OCI-LY7 (cell line): ENCODE results near the gene C6orf132. TPM values are rescaled to one million over a fixed set of nuclear protein-coding genes. Genes with fewer than 3 reads are reported as not detected.

Source experiments
- BruUV-seq: library from RNA; stranded (reverse); fragments of 400-500 nt; replicated peaks from 2 replicates; lab custom pipeline; 2021; lab: Mats Ljungman, UMichigan
- CTCF ChIA-PET: fragments of 300-600 bp; sonication (Branson Sonifier 250); formaldehyde crosslinking; loops from one replicate; lab custom pipeline; 2022; ENCODE audit warnings: antibody characterized with exemption; ENCODE audit not compliant: unreplicated experiment; lab: Charles Lee
- POLR2A ChIA-PET: fragments of 300-600 bp; sonication (Branson Sonifier 250); formaldehyde crosslinking; loops from one replicate; lab custom pipeline; 2022; ENCODE audit warnings: antibody characterized with exemption; lab: Charles Lee
- DNase-seq: peaks from one replicate; pipeline ENCODE4 v3.0.0-alpha.2; 2015; ENCODE audit warnings: low spot score
- H2AFZ ChIP-seq: fragments of 200-600 bp; sonication (generic), shearing (Covaris generic); 2 replicates; pipeline ENCODE4 v1.6.1; 2014; ENCODE audit warnings: mild to moderate bottlenecking, antibody characterized with exemption, low read length, moderate library complexity
- H3K27ac ChIP-seq: fragments of 200-600 bp; sonication (generic); 2 replicates; pipeline ENCODE4 v1.5.1; 2014; ENCODE audit warnings: mixed run types, low read depth, mild to moderate bottlenecking, moderate library complexity, low read length, inconsistent platforms; ENCODE audit not compliant: poor library complexity, severe bottlenecking
- H3K36me3 ChIP-seq: fragments of 200-600 bp; sonication (generic); 2 replicates; pipeline ENCODE4 v1.6.1; 2014; ENCODE audit warnings: mild to moderate bottlenecking, antibody characterized with exemption, low read length, moderate library complexity, mixed read lengths; ENCODE audit not compliant: insufficient read depth
- H3K4me1 ChIP-seq: fragments of 200-600 bp; sonication (generic); 2 replicates; pipeline ENCODE4 v1.5.1; 2014; ENCODE audit warnings: mild to moderate bottlenecking, low read length; ENCODE audit not compliant: insufficient read depth, poor library complexity, severe bottlenecking
- H3K4me2 ChIP-seq: fragments of 200-600 bp; sonication (generic); 2 replicates; pipeline ENCODE4 v1.6.1; 2014; ENCODE audit warnings: mild to moderate bottlenecking, low read length
- H3K4me3 ChIP-seq: fragments of 200-600 bp; sonication (generic); 2 replicates; pipeline ENCODE4 v1.5.1; 2014; ENCODE audit warnings: mild to moderate bottlenecking, low read depth, low read length; ENCODE audit not compliant: poor library complexity, severe bottlenecking
- H3K79me2 ChIP-seq: fragments of 200-600 bp; sonication (generic); 2 replicates; pipeline ENCODE4 v1.6.1; 2016; ENCODE audit warnings: low read depth, mild to moderate bottlenecking, low read length, moderate library complexity, mixed read lengths; ENCODE audit not compliant: insufficient read depth
- H3K9me2 ChIP-seq: fragments of 200-600 bp; sonication (generic); 2 replicates; pipeline ENCODE4 v1.6.1; 2016; ENCODE audit warnings: mild to moderate bottlenecking, low read length, mixed read lengths; ENCODE audit not compliant: insufficient read depth
- H3K9me3 ChIP-seq: fragments of 200-600 bp; sonication (generic); 2 replicates; pipeline ENCODE4 v1.6.1; 2014; ENCODE audit warnings: mild to moderate bottlenecking, mixed run types, low read length, mixed read lengths
- H4K20me1 ChIP-seq: fragments of 200-600 bp; sonication (generic); 2 replicates; pipeline ENCODE4 v1.6.1; 2014; ENCODE audit warnings: mild to moderate bottlenecking, antibody characterized with exemption, low read length, moderate library complexity, mixed read lengths; ENCODE audit not compliant: insufficient read depth
- EZH2phosphoT487 ChIP-seq: fragments of 200-600 bp; sonication (generic); IDR thresholded peaks from 2 replicates; pipeline ENCODE4 v1.6.1; 2018; ENCODE audit warnings: low read depth, borderline replicate concordance, mild to moderate bottlenecking, mixed run types, antibody characterized with exemption, low read length, moderate library complexity, mixed read lengths
- intact Hi-C: fragments of 100-400 bp; cut with micrococcal nuclease; formaldehyde crosslinking; loops from one replicate; pipeline ENCODE4 v1.10.0; 2022; ENCODE audit not compliant: unreplicated experiment
- total RNA-seq, 2 experiments: library from RNA; depleted of rRNA in 1 of 2; stranded (reverse); fragments of >200 nt in 1 of 2; shearing (Covaris generic) in 1 of 2; gene quantifications; 2 replicates each; pipeline ENCODE4 v1.2.3, GENCODE V29; 2014 to 2022
- TF ChIP-seq, protein P1 (sequence below): fragments of 200-600 bp; sonication (generic); conservative IDR thresholded peaks from 2 replicates; pipeline ENCODE4 v1.5.1; 2014; ENCODE audit warnings: mild to moderate bottlenecking, antibody characterized with exemption, low read length, moderate library complexity, mixed read lengths

Gene C6orf132
- total RNA-seq, 2 experiments from 2014 or later, result 0.03 TPM; not detected in 1

DNA sequence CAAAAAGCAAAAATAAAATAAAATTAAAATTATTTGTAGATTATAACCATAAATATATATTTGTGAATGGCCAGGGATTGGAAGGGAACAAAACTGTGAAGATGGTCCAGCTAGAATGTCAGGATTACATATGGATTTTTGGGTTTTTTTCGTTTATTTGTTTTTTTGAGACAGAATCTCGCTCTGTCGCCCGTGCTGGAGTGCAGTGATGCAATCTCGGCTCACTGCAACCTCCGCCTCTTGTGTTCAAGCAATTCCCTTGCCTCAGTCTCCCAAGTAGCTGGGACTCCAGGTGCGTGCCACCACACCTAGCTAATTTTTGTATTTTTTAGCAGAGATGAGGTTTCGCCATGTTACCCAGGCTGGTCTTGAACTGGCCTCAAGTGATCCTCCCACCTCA lies 7.8 kb upstream of the C6orf132 start:
- POLR2A ChIA-PET, result interaction anchor here (0.6 to 1.0 kb wide), 2 partner anchors 323 to 368 kb away, joined by 3 to 5 read pairs; no protein-coding TSS in a partner anchor
- BruUV-seq, result no TSS peak
- Histone ChIP-seq H2AFZ (no peak overlapping the region), H3K9me3 (no peaks in the 10 kb centered on the region), H3K27ac (no peak overlapping the region), H3K4me3 (no peak overlapping the region), H3K4me2 (no peak overlapping the region), H3K36me3 (no peaks in the 10 kb centered on the region), H3K9me2 (no peaks in the 10 kb centered on the region), H3K4me1 (no peaks in the 10 kb centered on the region), H4K20me1 (no peaks in the 10 kb centered on the region; the same call in 1 of the 2 replicates), H3K79me2 (no peaks in the 10 kb centered on the region)
- no peak for DNase-seq
- intact Hi-C loops, result no loop called here
- no peak for TF ChIP-seq EZH2phosphoT487
- TF ChIP-seq, protein P1, sequence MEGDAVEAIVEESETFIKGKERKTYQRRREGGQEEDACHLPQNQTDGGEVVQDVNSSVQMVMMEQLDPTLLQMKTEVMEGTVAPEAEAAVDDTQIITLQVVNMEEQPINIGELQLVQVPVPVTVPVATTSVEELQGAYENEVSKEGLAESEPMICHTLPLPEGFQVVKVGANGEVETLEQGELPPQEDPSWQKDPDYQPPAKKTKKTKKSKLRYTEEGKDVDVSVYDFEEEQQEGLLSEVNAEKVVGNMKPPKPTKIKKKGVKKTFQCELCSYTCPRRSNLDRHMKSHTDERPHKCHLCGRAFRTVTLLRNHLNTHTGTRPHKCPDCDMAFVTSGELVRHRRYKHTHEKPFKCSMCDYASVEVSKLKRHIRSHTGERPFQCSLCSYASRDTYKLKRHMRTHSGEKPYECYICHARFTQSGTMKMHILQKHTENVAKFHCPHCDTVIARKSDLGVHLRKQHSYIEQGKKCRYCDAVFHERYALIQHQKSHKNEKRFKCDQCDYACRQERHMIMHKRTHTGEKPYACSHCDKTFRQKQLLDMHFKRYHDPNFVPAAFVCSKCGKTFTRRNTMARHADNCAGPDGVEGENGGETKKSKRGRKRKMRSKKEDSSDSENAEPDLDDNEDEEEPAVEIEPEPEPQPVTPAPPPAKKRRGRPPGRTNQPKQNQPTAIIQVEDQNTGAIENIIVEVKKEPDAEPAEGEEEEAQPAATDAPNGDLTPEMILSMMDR, result no peak
- CTCF ChIA-PET, result no interaction called here

DNA sequence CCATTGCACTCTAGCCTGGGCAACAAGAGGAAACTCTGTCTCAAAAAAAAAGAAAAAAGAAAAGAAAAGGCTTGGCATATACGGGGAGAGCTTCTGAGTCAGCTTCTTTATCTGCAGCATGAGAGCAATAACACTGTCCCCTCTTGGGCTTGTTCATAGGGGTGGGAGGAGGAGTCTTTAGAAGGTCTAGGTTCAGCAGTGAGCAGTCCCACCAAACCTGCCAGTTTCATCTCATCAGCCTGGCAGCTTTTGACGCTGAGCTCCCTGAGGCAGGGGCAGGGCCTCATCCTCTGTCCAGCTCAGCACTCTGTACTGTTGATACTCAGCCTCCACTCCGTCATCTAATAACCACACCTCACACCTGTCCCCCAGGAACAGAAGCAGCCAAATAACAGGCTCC lies 5.6 kb upstream of the C6orf132 start:
- no peaks in the 10 kb centered on the region for H3K79me2 ChIP-seq
- no peak overlapping the region for H3K4me3 ChIP-seq
- no peak overlapping the region for H3K27ac ChIP-seq
- H4K20me1 ChIP-seq, result no peaks in the 10 kb centered on the region
- no peak for TF ChIP-seq EZH2phosphoT487
- TF ChIP-seq, protein P1, result no peak
- H2AFZ ChIP-seq, result no peak overlapping the region
- no peak for DNase-seq
- intact Hi-C loops, result no loop called here
- no peaks in the 10 kb centered on the region for H3K4me1 ChIP-seq
- no peaks in the 10 kb centered on the region for H3K9me3 ChIP-seq
- H3K4me2 ChIP-seq, result no peak overlapping the region
- H3K9me2 ChIP-seq, result no peaks in the 10 kb centered on the region
- H3K36me3 ChIP-seq, result no peaks in the 10 kb centered on the region
- no TSS peak for BruUV-seq
- ChIA-PET POLR2A (interaction anchor here (0.6 kb wide), 1 partner anchor 228 kb away, joined by 3 read pairs; no protein-coding TSS in a partner anchor), CTCF (no interaction called here)

DNA sequence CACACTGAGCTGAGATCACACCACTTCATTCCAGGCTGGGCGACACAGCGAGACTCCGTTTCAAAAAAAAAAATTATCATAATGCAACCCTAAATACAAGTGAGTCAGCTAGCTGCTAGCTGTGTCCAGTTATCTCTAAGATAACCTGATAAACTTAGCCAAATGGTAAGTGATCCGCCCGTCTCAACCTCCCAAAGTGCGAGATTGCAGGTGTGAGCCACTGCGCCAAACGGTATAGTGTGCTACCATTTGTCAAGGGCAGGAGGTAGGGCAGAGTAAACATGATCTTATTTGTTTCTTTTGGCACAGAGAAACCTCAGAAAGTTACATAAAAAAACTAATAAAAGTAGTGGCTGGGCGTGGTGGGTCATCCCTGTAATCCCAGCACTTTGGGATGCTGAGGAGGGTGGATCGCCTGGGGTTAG lies 4.7 kb upstream of the C6orf132 start:
- ChIA-PET CTCF (no interaction called here), POLR2A (no interaction called here)
- no peaks in the 10 kb centered on the region for H3K9me2 ChIP-seq
- H3K36me3 ChIP-seq, result no peaks in the 10 kb centered on the region
- no TSS peak for BruUV-seq
- DNase-seq, result no peak
- TF ChIP-seq, protein P1, result no peak
- no peak for TF ChIP-seq EZH2phosphoT487
- no peak overlapping the region for H3K27ac ChIP-seq
- no peaks in the 10 kb centered on the region for H3K9me3 ChIP-seq
- no peaks in the 10 kb centered on the region for H3K79me2 ChIP-seq
- no peak overlapping the region for H3K4me2 ChIP-seq
- H2AFZ ChIP-seq, result no peak overlapping the region
- no peak overlapping the region for H3K4me3 ChIP-seq
- H4K20me1 ChIP-seq, result no peaks in the 10 kb centered on the region
- no peaks in the 10 kb centered on the region for H3K4me1 ChIP-seq
- intact Hi-C loops, result no loop called here
